ENCODE data around the gene PTPRH.

DNA sequence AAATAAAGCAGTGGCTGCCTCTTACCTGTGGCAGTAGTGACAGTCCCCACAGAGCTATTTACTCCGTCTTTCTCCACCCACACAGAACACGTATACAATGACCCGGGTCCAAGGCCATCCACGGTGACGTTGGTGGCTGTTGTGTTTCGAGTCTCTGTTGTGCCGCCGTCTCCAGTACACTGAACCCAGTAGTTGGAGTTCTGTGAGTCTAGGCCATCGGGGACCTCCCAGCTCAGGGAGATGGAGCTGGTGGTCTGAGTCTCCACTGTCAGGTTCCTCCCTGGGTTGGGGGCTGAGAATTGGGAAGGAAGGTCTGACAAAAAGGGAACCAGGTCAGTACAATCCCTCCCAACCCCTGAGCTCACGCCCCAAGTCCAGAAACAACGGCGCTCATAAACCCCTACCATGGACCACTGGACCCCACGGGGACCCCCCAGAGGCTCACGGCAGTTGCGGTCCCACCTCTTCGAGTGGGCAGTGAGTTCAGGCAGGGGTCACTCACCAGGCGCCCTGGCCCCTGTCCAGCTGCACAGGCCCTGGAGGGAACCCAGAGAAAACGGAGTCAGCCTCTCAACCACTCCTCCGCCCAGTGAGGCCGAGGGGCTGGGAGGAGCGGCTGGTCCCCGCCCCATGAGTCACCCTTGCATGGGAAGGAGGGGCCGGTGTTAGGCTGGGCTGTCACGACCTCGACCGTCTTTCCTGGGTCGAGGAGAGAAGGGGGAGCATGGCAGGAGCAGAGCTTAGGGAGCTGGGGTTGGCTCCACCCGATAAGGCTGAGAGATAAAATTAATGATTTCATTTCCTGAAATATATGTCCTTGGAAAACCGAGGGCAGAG, 2.4 kb downstream of the PTPRH start:
- TF ChIP-seq, protein P1, sequence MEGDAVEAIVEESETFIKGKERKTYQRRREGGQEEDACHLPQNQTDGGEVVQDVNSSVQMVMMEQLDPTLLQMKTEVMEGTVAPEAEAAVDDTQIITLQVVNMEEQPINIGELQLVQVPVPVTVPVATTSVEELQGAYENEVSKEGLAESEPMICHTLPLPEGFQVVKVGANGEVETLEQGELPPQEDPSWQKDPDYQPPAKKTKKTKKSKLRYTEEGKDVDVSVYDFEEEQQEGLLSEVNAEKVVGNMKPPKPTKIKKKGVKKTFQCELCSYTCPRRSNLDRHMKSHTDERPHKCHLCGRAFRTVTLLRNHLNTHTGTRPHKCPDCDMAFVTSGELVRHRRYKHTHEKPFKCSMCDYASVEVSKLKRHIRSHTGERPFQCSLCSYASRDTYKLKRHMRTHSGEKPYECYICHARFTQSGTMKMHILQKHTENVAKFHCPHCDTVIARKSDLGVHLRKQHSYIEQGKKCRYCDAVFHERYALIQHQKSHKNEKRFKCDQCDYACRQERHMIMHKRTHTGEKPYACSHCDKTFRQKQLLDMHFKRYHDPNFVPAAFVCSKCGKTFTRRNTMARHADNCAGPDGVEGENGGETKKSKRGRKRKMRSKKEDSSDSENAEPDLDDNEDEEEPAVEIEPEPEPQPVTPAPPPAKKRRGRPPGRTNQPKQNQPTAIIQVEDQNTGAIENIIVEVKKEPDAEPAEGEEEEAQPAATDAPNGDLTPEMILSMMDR (IDR thresholded peaks at IDR 0.05), result no peak
- no peak for TF ChIP-seq POLR2A (IDR thresholded peaks at IDR 0.05)
